Medulla oblongata (tissue), 1 donor: ENCODE results near the gene TP53RK.

Experiments used
- DNase-seq: peaks from one replicate; pipeline ENCODE4 v3.0.0-alpha.2; 2015; ENCODE audit errors: extremely low spot score

Gene TP53RK

GRCh38 chr20:46660487-46660886, 28.8 kb downstream of the TP53RK start:
- DNase-seq = no peak

- no peak for DNase-seq
Measured at GRCh38 chr20:46657618-46658017, 31.6 kb downstream of the TP53RK start.

GRCh38 chr20:46657137-46657536, 32.1 kb downstream of the TP53RK start:
- DNase-seq = no peak

GRCh38 chr20:46652699-46653098, 36.5 kb downstream of the TP53RK start:
- DNase-seq = no peak

GRCh38 chr20:46651091-46651962, 37.9 kb downstream of the TP53RK start, which contains the start of gene SLC13A3:
Gene SLC13A3 (minus strand): TSS chr20:46651459. CDS start chr20:46651421, 38 bp downstream.
- DNase-seq = peak; percentile 57

GRCh38 chr20:46650575-46651090, 38.6 kb downstream of the TP53RK start:
- DNase-seq = no peak

GRCh38 chr20:46649965-46650542, 39.2 kb downstream of the TP53RK start:
- DNase-seq = no peak

- DNase-seq = no peak
Measured at GRCh38 chr20:46649650-46649949, 39.6 kb downstream of the TP53RK start.

- DNase-seq = peak; percentile 39
Measured at GRCh38 chr20:46648903-46649649, 40.2 kb downstream of the TP53RK start.

- DNase-seq = peak; percentile 67
Measured at GRCh38 chr20:46647469-46647868, 41.8 kb downstream of the TP53RK start.

GRCh38 chr20:46646659-46647380, 42.4 kb downstream of the TP53RK start:
- no peak for DNase-seq

- DNase-seq = no peak
Measured at GRCh38 chr20:46646122-46646521, 43.1 kb downstream of the TP53RK start.

GRCh38 chr20:46644733-46645132, 44.5 kb downstream of the TP53RK start:
- no peak for DNase-seq

GRCh38 chr20:46644160-46644559, 45.1 kb downstream of the TP53RK start:
- DNase-seq = no peak

- no peak for DNase-seq
Measured at GRCh38 chr20:46642969-46643343, 46.3 kb downstream of the TP53RK start.

GRCh38 chr20:46642265-46642968, 46.8 kb downstream of the TP53RK start:
- DNase-seq = no peak

- DNase-seq = no peak
Measured at GRCh38 chr20:46641424-46641823, 47.8 kb downstream of the TP53RK start.

GRCh38 chr20:46640536-46641311, 48.5 kb downstream of the TP53RK start:
- no peak for DNase-seq

GRCh38 chr20:46640044-46640443, 49.2 kb downstream of the TP53RK start:
- no peak for DNase-seq

- no peak for DNase-seq
Measured at GRCh38 chr20:46639587-46639986, 49.7 kb downstream of the TP53RK start.
